CD4-positive, CD25-positive, alpha-beta regulatory T cell (primary cell): ENCODE results near the gene DDRGK1. TPM values are rescaled to one million over a fixed set of nuclear protein-coding genes. Genes with fewer than 3 reads are reported as not detected.

Experiments
- ATAC-seq, 2 donors: fragments of 150-1000 bp; cut with Tn5 transposase; one replicate each; pipeline ENCODE4 v1.10.0; 2021; ENCODE audit warnings: low read depth in 2 of 2, moderate number of reproducible peaks in 2 of 2, moderate library complexity in 1 of 2
- DNase-seq, 3 donors: peaks; one replicate each; pipeline versions ENCODE4 v3.0.0 to v3.0.0-alpha.2; 2012 to 2022; ENCODE audit warnings: mixed read lengths in 1 of 3
- H3K27ac ChIP-seq: one replicate; pipeline ENCODE4 v1.7.0; 2013; ENCODE audit warnings: mild to moderate bottlenecking, low read length; ENCODE audit not compliant: insufficient read depth, poor library complexity, severe bottlenecking
- H3K27me3 ChIP-seq: one replicate; pipeline ENCODE4 v1.7.0; 2013; ENCODE audit warnings: low read length; ENCODE audit not compliant: control insufficient read depth, insufficient read depth
- H3K36me3 ChIP-seq: one replicate; pipeline ENCODE4 v1.7.0; 2013; ENCODE audit warnings: mild to moderate bottlenecking, low read length, moderate library complexity; ENCODE audit not compliant: control insufficient read depth, insufficient read depth
- H3K4me1 ChIP-seq: 2 replicates; pipeline ENCODE4 v1.7.0; 2013; ENCODE audit warnings: mild to moderate bottlenecking, low read length; ENCODE audit not compliant: insufficient read depth, control insufficient read depth, poor library complexity, severe bottlenecking
- H3K4me3 ChIP-seq: one replicate; pipeline ENCODE4 v1.7.0; 2013; ENCODE audit warnings: low read depth, mild to moderate bottlenecking, low read length, moderate library complexity
- H3K9me3 ChIP-seq, 2 experiments: 1 replicate in 1 of 2; 2 replicates in 1 of 2; pipeline ENCODE4 v1.7.0; 2013; ENCODE audit warnings: low read length in 2 of 2, mild to moderate bottlenecking in 1 of 2, moderate library complexity in 1 of 2; ENCODE audit not compliant: control insufficient read depth in 2 of 2
- H3K27ac Mint-ChIP-seq, 3 donors: one replicate each; pipeline ENCODE4 v1.8.0; 2020 to 2022; ENCODE audit warnings: mild to moderate bottlenecking in 3 of 3, mixed read lengths in 3 of 3, moderate library complexity in 2 of 3
- H3K27me3 Mint-ChIP-seq: one replicate; pipeline ENCODE4 v1.8.0; 2022; ENCODE audit warnings: mild to moderate bottlenecking, mixed read lengths
- H3K36me3 Mint-ChIP-seq: one replicate; pipeline ENCODE4 v1.8.0; 2020; ENCODE audit warnings: mixed read lengths
- H3K4me1 Mint-ChIP-seq, 4 donors: one replicate each; pipeline ENCODE4 v1.8.0; 2020 to 2022; ENCODE audit warnings: mixed read lengths in 4 of 4, mild to moderate bottlenecking in 1 of 4
- H3K4me3 Mint-ChIP-seq, 4 donors: one replicate each; pipeline ENCODE4 v1.8.0; 2020 to 2022; ENCODE audit warnings: mild to moderate bottlenecking in 4 of 4, mixed read lengths in 4 of 4, moderate library complexity in 3 of 4
- H3K9me3 Mint-ChIP-seq, 7 donors: one replicate each; pipeline ENCODE4 v1.8.0; 2020 to 2022; ENCODE audit warnings: mixed read lengths in 7 of 7, mild to moderate bottlenecking in 3 of 7, moderate library complexity in 2 of 7
- polyA plus RNA-seq, 4 donors: library from polyadenylated mRNA; unstranded; fragments of 300-500 nt; fragmentation: Illumina TruSeq; gene quantifications; one replicate each; pipeline ENCODE4 v1.2.3, GENCODE V29; 2021
- total RNA-seq: library from RNA; stranded (reverse); gene quantifications from one replicate; pipeline ENCODE4 v1.2.3, GENCODE V29; 2022

The DDRGK1 gene
- total RNA-seq: 39.2 TPM
- 10 to 100 TPM; 44.7 to 53.8 (median 49.5) TPM for polyA plus RNA-seq

GRCh38 chr20:3204124-3204794 lies at the start of gene DDRGK1:
TSS of gene DDRGK1 (minus strand) at chr20:3204682. CDS start at chr20:3204627, 55 bp downstream.
- H3K27me3 ChIP-seq: no peaks in the 10 kb centered on the region
- Mint-ChIP-seq H3K36me3 (peaks cover 13% of the 10 kb centered on the region), H3K9me3 (peaks cover 0 to 2% (median 0%) of the 10 kb centered on the region in 7 donors), H3K27me3 (no peaks in the 10 kb centered on the region), H3K4me1 (peaks cover 0 to 35% (median 24%) of the 10 kb centered on the region in 4 donors), H3K4me3 (peak within 1 kb of the TSS; percentile 94 to 98 (median 95)), H3K27ac (peak within 1 kb of the TSS; percentile 97 to 98 (median 98))
- ATAC-seq (peak; percentile 85 to 87), DNase-seq (peak; percentile 78 to 91 (median 91))
- H3K36me3 ChIP-seq: peaks cover 17% of the 10 kb centered on the region
- peaks cover 24% of the 10 kb centered on the region for H3K4me1 ChIP-seq
- peak within 1 kb of the TSS; percentile 78 for H3K4me3 ChIP-seq
- no peaks in the 10 kb centered on the region for H3K9me3 ChIP-seq
- H3K27ac ChIP-seq: peak within 1 kb of the TSS; percentile 79

GRCh38 chr20:3251806-3252205 lies 47.3 kb upstream of the DDRGK1 start:
- Mint-ChIP-seq H3K4me1 (peaks cover 0 to 7% (median 0%) of the 10 kb centered on the region in 4 donors), H3K4me3 (no peak overlapping the region), H3K36me3 (peaks cover 33% of the 10 kb centered on the region), H3K27me3 (peaks cover 20% of the 10 kb centered on the region), H3K27ac (no peak overlapping the region), H3K9me3 (peaks cover 0 to 1% (median 0%) of the 10 kb centered on the region in 7 donors)
- Histone ChIP-seq H3K9me3 (no peaks in the 10 kb centered on the region), H3K36me3 (peaks cover 37% of the 10 kb centered on the region), H3K27me3 (peaks cover 6% of the 10 kb centered on the region), H3K27ac (no peak overlapping the region), H3K4me1 (peaks cover 10% of the 10 kb centered on the region), H3K4me3 (no peak overlapping the region)
- ATAC-seq: no peak
- DNase-seq: no peak

GRCh38 chr20:3250091-3250504 lies 45.6 kb upstream of the DDRGK1 start:
- Histone ChIP-seq H3K9me3 (no peaks in the 10 kb centered on the region), H3K4me1 (peaks cover 10% of the 10 kb centered on the region), H3K36me3 (peaks cover 24% of the 10 kb centered on the region), H3K27ac (no peak overlapping the region), H3K4me3 (no peak overlapping the region), H3K27me3 (peaks cover 6% of the 10 kb centered on the region)
- no peak for DNase-seq
- peaks cover 25% of the 10 kb centered on the region for H3K27me3 Mint-ChIP-seq
- peaks cover 0 to 1% (median 0%) of the 10 kb centered on the region in 7 donors for H3K9me3 Mint-ChIP-seq
- H3K4me3 Mint-ChIP-seq: peak overlapping the region in 1 of 4 donors; percentile 41
- H3K4me1 Mint-ChIP-seq: peaks cover 0 to 7% (median 0%) of the 10 kb centered on the region in 4 donors
- H3K36me3 Mint-ChIP-seq: peaks cover 20% of the 10 kb centered on the region
- H3K27ac Mint-ChIP-seq: no peak overlapping the region
- ATAC-seq: no peak

- ATAC-seq: peak in 1 of 2 donors; percentile 27
- DNase-seq: no peak
- no peaks in the 10 kb centered on the region for H3K9me3 ChIP-seq
- Mint-ChIP-seq H3K27me3 (peaks cover 36% of the 10 kb centered on the region), H3K4me1 (peaks cover 0 to 7% (median 0%) of the 10 kb centered on the region in 4 donors), H3K27ac (no peak overlapping the region), H3K4me3 (peak overlapping the region in 2 of 4 donors; percentile 13 to 29), H3K36me3 (peaks cover 13% of the 10 kb centered on the region), H3K9me3 (peaks cover 0 to 1% (median 0%) of the 10 kb centered on the region in 7 donors)
- peaks cover 10% of the 10 kb centered on the region for H3K4me1 ChIP-seq
- peaks cover 15% of the 10 kb centered on the region for H3K36me3 ChIP-seq
- H3K27me3 ChIP-seq: peaks cover 6% of the 10 kb centered on the region
- H3K4me3 ChIP-seq: no peak overlapping the region
- H3K27ac ChIP-seq: no peak overlapping the region
Measured at GRCh38 chr20:3248993-3249347, 44.5 kb upstream of the DDRGK1 start.

- Mint-ChIP-seq H3K27ac (no peak overlapping the region), H3K27me3 (peaks cover 42% of the 10 kb centered on the region), H3K4me3 (peak overlapping the region in 3 of 4 donors; percentile 5 to 29 (median 13)), H3K4me1 (peaks cover 0 to 7% (median 0%) of the 10 kb centered on the region in 4 donors), H3K36me3 (peaks cover 9% of the 10 kb centered on the region), H3K9me3 (peaks cover 0 to 1% (median 0%) of the 10 kb centered on the region in 7 donors)
- peaks cover 10% of the 10 kb centered on the region for H3K4me1 ChIP-seq
- no peaks in the 10 kb centered on the region for H3K9me3 ChIP-seq
- DNase-seq (peak in 1 of 3 donors; percentile 34), ATAC-seq (peak; percentile 12 to 33)
- H3K27me3 ChIP-seq: peaks cover 6% of the 10 kb centered on the region
- H3K4me3 ChIP-seq: no peak overlapping the region
- H3K36me3 ChIP-seq: peaks cover 13% of the 10 kb centered on the region
- H3K27ac ChIP-seq: no peak overlapping the region
Measured at GRCh38 chr20:3248167-3248992, 43.9 kb upstream of the DDRGK1 start.

GRCh38 chr20:3247638-3248037 lies 43.2 kb upstream of the DDRGK1 start:
- peaks cover 0 to 1% (median 0%) of the 10 kb centered on the region in 7 donors for H3K9me3 Mint-ChIP-seq
- H3K27ac Mint-ChIP-seq: no peak overlapping the region
- DNase-seq (no peak), ATAC-seq (no peak)
- H3K4me3 Mint-ChIP-seq: peak overlapping the region in 1 of 4 donors; percentile 5
- Histone ChIP-seq H3K27ac (no peak overlapping the region), H3K36me3 (peaks cover 8% of the 10 kb centered on the region), H3K9me3 (no peaks in the 10 kb centered on the region), H3K27me3 (peaks cover 6% of the 10 kb centered on the region), H3K4me3 (no peak overlapping the region), H3K4me1 (peaks cover 10% of the 10 kb centered on the region)
- H3K4me1 Mint-ChIP-seq: peaks cover 0 to 7% (median 0%) of the 10 kb centered on the region in 4 donors
- peaks cover 47% of the 10 kb centered on the region for H3K27me3 Mint-ChIP-seq
- peaks cover 6% of the 10 kb centered on the region for H3K36me3 Mint-ChIP-seq

GRCh38 chr20:3246682-3247081 lies 42.2 kb upstream of the DDRGK1 start:
- peaks cover 56% of the 10 kb centered on the region for H3K27me3 Mint-ChIP-seq
- peaks cover 6% of the 10 kb centered on the region for H3K27me3 ChIP-seq

More at GRCh38 chr20:3246682-3247081, 42.2 kb upstream of the DDRGK1 start:
- Mint-ChIP-seq H3K9me3 (peaks cover 0 to 3% (median 0%) of the 10 kb centered on the region in 7 donors), H3K4me3 (no peak overlapping the region), H3K36me3 (no peaks in the 10 kb centered on the region), H3K4me1 (peaks cover 0 to 7% (median 0%) of the 10 kb centered on the region in 4 donors), H3K27ac (no peak overlapping the region)
- ATAC-seq: no peak
- no peak for DNase-seq
- no peaks in the 10 kb centered on the region for H3K9me3 ChIP-seq
- H3K27ac ChIP-seq: no peak overlapping the region
- peaks cover under 1% of the 10 kb centered on the region for H3K36me3 ChIP-seq
- no peak overlapping the region for H3K4me3 ChIP-seq
- H3K4me1 ChIP-seq: peaks cover 10% of the 10 kb centered on the region
